Measurements from ENCODE around the gene ANXA11. TPM values are rescaled to one million over a fixed set of nuclear protein-coding genes. Genes with fewer than 3 reads are reported as not detected.
A peak's percentile ranks its signal among the peaks of the same experiment; 100 is the strongest.
"Not testable (repeated sequence)": the region's sequence is repeated elsewhere in the genome, so short reads cannot be mapped to it uniquely, and the experiment has no call there.

The ANXA11 gene
- total RNA-seq, 2 experiments from 2014 or later, result 280 to 326 TPM

DNA sequence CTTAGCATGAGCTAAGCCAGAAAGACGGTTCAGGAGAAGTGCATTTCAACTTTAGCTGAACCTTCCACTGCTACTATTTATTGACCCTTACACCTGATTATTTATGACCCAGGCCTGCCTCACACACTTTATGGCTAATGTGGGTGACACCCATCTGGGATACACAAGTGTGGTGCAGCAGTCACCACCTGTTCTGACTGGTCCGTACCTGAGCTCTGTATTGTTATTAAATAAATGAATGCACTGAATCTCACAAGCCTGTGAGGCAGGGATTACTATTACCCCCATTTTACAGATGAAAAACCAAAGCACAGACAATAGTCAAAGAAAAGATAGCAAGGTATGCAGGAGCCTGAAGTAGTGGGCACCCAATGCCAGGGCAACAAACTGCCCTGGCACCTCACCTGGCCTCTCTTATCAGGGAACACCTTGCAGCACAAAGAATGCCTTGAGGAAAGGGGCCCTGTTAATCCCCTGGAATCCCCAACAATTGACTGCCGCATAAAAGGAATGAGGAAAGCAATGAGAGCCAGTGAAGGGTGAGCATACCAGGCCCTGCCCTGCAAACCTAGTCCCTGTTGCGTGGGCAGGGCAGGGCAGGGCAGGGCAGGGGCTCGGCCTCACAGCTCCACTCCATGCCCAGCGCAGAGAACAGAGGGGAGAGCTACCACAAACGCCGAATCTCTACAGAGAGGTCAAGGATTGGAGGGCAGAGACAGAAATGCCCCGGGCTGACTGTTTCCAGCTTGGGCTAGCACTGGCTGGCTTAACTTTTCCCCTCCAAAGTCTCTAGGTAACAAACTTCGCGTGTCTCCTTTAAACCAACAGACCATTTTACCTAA, 1.3 kb downstream of the ANXA11 start:
- CTCF ChIA-PET, result interaction anchor here (1.5 to 3.3 kb wide), 4 partner anchors 13 to 60 kb away, joined by 5 to 12 read pairs (median 10); no protein-coding TSS in a partner anchor
- Mint-ChIP-seq H3K4me3 (peak overlapping the region; percentile 98), H3K4me1 (peaks cover 54% of the 10 kb centered on the region), H3K36me3 (ENCODE audit: low read depth) (peaks cover 28% of the 10 kb centered on the region), H3K27ac (peak overlapping the region; percentile 88), H3K9me3 (no peaks in the 10 kb centered on the region), H3K27me3 (no peaks in the 10 kb centered on the region)
- DNase-seq, result peak; percentile 17
- POLR2A ChIA-PET, result interaction anchor here (1.9 kb wide), 1 partner anchor 16 kb away, joined by 6 read pairs; no protein-coding TSS in a partner anchor

DNA sequence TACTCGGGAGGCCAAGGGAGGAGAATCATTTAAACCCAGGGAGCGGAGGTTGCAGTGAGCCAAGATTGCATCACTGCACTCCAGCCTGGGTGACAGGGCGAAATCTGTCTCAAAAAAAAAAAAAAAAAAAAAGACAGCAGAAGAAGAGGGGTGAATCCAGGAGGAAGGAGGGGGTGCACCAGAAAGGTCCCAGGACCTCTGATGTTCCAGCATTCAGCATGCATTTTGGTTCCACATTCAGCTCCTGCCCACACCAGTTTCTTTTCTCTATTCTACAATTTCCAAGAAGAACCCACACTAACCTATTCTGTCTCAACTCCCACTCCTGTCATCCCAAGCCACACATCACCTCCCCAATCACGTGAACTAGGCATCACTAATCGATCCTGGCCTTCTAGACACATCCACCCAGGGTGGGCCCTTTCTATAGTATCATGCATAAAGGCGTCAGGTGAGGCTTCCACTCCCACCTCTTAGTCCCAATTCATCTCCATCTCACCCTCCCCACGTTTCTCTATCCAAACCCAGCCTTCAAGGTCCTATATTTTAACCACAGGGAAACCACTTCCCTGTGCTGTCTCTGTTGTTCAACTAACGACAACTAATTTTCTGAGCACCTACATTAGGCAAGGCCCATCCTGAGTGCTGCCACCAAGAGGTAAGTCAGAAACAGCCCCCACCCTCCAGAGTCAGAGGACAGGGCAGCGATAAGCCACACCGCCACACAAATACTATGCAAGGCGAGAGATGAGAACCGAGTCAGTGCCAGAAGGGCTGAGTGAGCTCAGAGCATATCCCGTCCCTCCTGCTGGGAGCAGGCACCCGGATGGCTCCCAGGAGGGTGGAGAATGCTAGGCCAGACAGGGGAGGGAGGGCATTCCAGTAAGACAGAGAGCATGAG, 2.2 kb downstream of the ANXA11 start:
- H3K9me3 Mint-ChIP-seq, result no peaks in the 10 kb centered on the region

DNA sequence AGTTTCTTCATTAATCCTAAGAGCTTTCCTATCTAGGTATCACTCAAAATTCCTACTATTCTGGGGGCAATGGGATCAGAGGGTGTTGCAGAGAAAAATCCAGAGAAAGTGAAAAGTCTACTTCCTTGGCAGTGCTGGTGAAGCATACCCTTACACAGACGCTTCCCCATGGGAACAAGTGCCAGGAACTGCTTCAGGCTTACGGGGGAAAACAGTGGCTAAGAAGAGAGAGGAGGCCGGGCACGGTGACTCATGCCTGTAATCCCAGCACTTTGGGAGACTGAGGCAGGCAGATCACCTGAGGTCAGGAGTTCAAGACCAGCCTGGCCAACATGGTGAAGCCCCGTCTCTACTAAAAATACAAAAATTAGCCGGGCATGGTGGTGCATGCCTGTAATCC, 2.8 kb downstream of the ANXA11 start:
- Mint-ChIP-seq H3K4me3 (peak overlapping the region; percentile 98), H3K36me3 (ENCODE audit: low read depth) (peaks cover 31% of the 10 kb centered on the region), H3K4me1 (peaks cover 64% of the 10 kb centered on the region), H3K27ac (peak overlapping the region; percentile 88)
- H3K27me3 Mint-ChIP-seq, H3K9me3 Mint-ChIP-seq, DNase-seq, POLR2A ChIA-PET: not testable (repeated sequence)
- CTCF ChIA-PET, result interaction anchor here (1.2 to 3.3 kb wide), 3 partner anchors 9 to 17 kb away, joined by 3 to 12 read pairs (median 10); no protein-coding TSS in a partner anchor

More for the DNA sequence above, 2.2 kb downstream of the ANXA11 start:
- peak overlapping the region; percentile 98 for H3K4me3 Mint-ChIP-seq
- POLR2A ChIA-PET, result interaction anchor here (1.9 kb wide), 1 partner anchor 15 kb away, joined by 6 read pairs; no protein-coding TSS in a partner anchor
- H3K27ac Mint-ChIP-seq, result peak overlapping the region; percentile 88
- H3K27me3 Mint-ChIP-seq, result no peaks in the 10 kb centered on the region
- peaks cover 31% of the 10 kb centered on the region for H3K36me3 Mint-ChIP-seq (ENCODE audit: low read depth)
- peak; percentile 80 for DNase-seq
- CTCF ChIA-PET, result interaction anchor here (1.2 to 3.3 kb wide), 5 partner anchors 9 to 60 kb away, joined by 3 to 12 read pairs (median 9); no protein-coding TSS in a partner anchor
- H3K4me1 Mint-ChIP-seq, result peaks cover 58% of the 10 kb centered on the region

DNA sequence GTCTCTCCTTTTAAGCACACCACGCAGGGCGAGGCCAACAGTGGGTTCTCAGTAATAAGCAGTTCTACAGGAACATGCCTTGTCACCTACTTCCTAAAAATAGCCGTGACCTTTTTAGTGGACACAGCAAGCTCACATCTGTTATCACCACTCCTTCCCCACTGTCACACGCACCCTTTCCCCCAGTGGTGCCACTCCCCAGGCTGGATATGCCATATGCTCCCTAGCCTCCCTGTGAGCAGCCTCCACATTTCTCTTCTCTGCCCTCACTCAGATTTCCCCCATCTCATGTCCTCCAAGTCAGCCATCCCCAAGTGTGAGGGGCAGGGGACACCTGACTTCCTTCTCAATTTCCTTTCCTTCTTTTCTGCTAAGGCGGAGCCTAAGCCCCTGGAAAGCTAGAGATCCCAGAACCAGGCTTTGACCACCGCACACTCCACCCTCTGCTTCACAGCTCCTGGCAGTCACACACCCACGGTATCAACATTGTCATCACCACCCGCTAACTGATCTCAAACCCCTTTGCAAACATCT, 3.7 kb downstream of the ANXA11 start:
- Mint-ChIP-seq H3K4me1 (peaks cover 71% of the 10 kb centered on the region), H3K36me3 (ENCODE audit: low read depth) (peaks cover 31% of the 10 kb centered on the region), H3K4me3 (peak overlapping the region; percentile 50), H3K9me3 (no peaks in the 10 kb centered on the region), H3K27me3 (no peaks in the 10 kb centered on the region), H3K27ac (peak overlapping the region; percentile 88)
- ChIA-PET CTCF (interaction anchor here (0.9 to 3.3 kb wide), 4 partner anchors 8 to 16 kb away, joined by 3 to 12 read pairs (median 6); no protein-coding TSS in a partner anchor), POLR2A (no interaction called here)
- DNase-seq, result no peak

DNA sequence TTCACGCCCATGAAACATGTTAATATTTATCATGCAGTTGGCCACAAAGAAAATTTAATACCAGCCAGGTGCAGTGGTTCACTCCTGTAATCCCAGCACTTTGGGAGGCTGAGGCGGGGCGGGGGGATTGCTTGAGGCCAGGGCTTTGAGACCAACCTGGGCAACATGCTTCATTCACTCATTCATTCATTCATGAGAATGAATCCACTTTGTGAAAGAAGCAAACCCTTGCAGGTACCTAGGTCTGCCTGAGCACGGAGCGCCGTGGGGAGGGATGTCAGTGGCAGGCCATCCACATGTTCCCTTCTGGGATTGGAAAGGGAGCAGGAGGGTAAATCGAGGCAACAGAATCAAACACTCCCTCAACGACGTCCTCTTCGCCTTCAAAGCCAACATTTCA, 4.7 kb downstream of the ANXA11 start:
- CTCF ChIA-PET, result interaction anchor here (1.1 to 1.6 kb wide), 2 partner anchors 13 to 22 kb away, joined by 4 to 9 read pairs; no protein-coding TSS in a partner anchor
- Mint-ChIP-seq H3K4me3 (no peak overlapping the region), H3K27ac (no peak overlapping the region), H3K36me3 (ENCODE audit: low read depth) (peaks cover 38% of the 10 kb centered on the region), H3K27me3 (no peaks in the 10 kb centered on the region), H3K9me3 (peaks cover 3% of the 10 kb centered on the region), H3K4me1 (peaks cover 71% of the 10 kb centered on the region)
- DNase-seq, result no peak
- POLR2A ChIA-PET, result no interaction called here

- peaks cover 74% of the 10 kb centered on the region for H3K4me1 Mint-ChIP-seq
- H3K4me3 Mint-ChIP-seq, result no peak overlapping the region
- peaks cover 42% of the 10 kb centered on the region for H3K36me3 Mint-ChIP-seq (ENCODE audit: low read depth)
- ChIA-PET POLR2A (no interaction called here), CTCF (interaction anchor here (1.1 to 1.6 kb wide), 2 partner anchors 12 to 22 kb away, joined by 4 to 9 read pairs; no protein-coding TSS in a partner anchor)
- peaks cover 3% of the 10 kb centered on the region for H3K9me3 Mint-ChIP-seq
- no peak overlapping the region for H3K27ac Mint-ChIP-seq
- DNase-seq, result no peak
- no peaks in the 10 kb centered on the region for H3K27me3 Mint-ChIP-seq
Measured at GRCh38 chr10:80200259-80200658, 5.1 kb downstream of the ANXA11 start.

GRCh38 chr10:80199828-80200227, 5.5 kb downstream of the ANXA11 start:
- no peak for DNase-seq
- POLR2A ChIA-PET, result no interaction called here
- Mint-ChIP-seq H3K27ac (no peak overlapping the region), H3K4me1 (peaks cover 76% of the 10 kb centered on the region), H3K36me3 (ENCODE audit: low read depth) (peaks cover 45% of the 10 kb centered on the region), H3K27me3 (no peaks in the 10 kb centered on the region), H3K9me3 (peaks cover 3% of the 10 kb centered on the region), H3K4me3 (no peak overlapping the region)
- CTCF ChIA-PET, result interaction anchor here (0.7 to 1.6 kb wide), 3 partner anchors 12 to 46 kb away, joined by 3 to 9 read pairs (median 4); no protein-coding TSS in a partner anchor

- Mint-ChIP-seq H3K4me3 (no peak overlapping the region), H3K27me3 (no peaks in the 10 kb centered on the region), H3K27ac (peak overlapping the region; percentile 82), H3K9me3 (peaks cover 3% of the 10 kb centered on the region), H3K36me3 (ENCODE audit: low read depth) (peaks cover 46% of the 10 kb centered on the region), H3K4me1 (peaks cover 75% of the 10 kb centered on the region)
- POLR2A ChIA-PET, result no interaction called here
- DNase-seq, result no peak
- CTCF ChIA-PET, result interaction anchor here (0.6 kb wide), 1 partner anchor 11 kb away, joined by 3 read pairs; no protein-coding TSS in a partner anchor
Measured at GRCh38 chr10:80197972-80198916, 7.1 kb downstream of the ANXA11 start.

- DNase-seq, result no peak
- Mint-ChIP-seq H3K4me3 (no peak overlapping the region), H3K4me1 (peaks cover 71% of the 10 kb centered on the region), H3K27ac (peak overlapping the region; percentile 82), H3K9me3 (peaks cover 12% of the 10 kb centered on the region), H3K36me3 (ENCODE audit: low read depth) (peaks cover 48% of the 10 kb centered on the region), H3K27me3 (no peaks in the 10 kb centered on the region)
- ChIA-PET POLR2A (no interaction called here), CTCF (interaction anchor here (0.8 to 1.0 kb wide), 2 partner anchors 9 to 21 kb away, joined by 3 read pairs; partner anchors contain the start of gene ANXA11)
Measured at GRCh38 chr10:80196950-80197315, 8.4 kb downstream of the ANXA11 start.

- H3K27ac Mint-ChIP-seq, result peak overlapping the region; percentile 82
- peaks cover 48% of the 10 kb centered on the region for H3K36me3 Mint-ChIP-seq (ENCODE audit: low read depth)
- no peaks in the 10 kb centered on the region for H3K27me3 Mint-ChIP-seq
- CTCF ChIA-PET, result interaction anchor here (0.8 to 2.4 kb wide), 4 partner anchors 9 to 851 kb away, joined by 3 to 14 read pairs (median 4); partner anchors contain the start of gene ANXA11
- peak overlapping the region; percentile 17 for H3K4me3 Mint-ChIP-seq
- DNase-seq, result peak; percentile 60
- H3K4me1 Mint-ChIP-seq, result peaks cover 71% of the 10 kb centered on the region
- H3K9me3 Mint-ChIP-seq, result peaks cover 13% of the 10 kb centered on the region
- POLR2A ChIA-PET, result no interaction called here
Measured at GRCh38 chr10:80196270-80196949, 8.9 kb downstream of the ANXA11 start.

- H3K27ac Mint-ChIP-seq, result peak overlapping the region; percentile 82
- CTCF ChIA-PET, result interaction anchor here (1.4 to 2.4 kb wide), 3 partner anchors 10 to 850 kb away, joined by 4 to 14 read pairs (median 6); no protein-coding TSS in a partner anchor
- H3K36me3 Mint-ChIP-seq (ENCODE audit: low read depth), result peaks cover 41% of the 10 kb centered on the region
- H3K4me1 Mint-ChIP-seq, result peaks cover 61% of the 10 kb centered on the region
- no peaks in the 10 kb centered on the region for H3K27me3 Mint-ChIP-seq
- H3K9me3 Mint-ChIP-seq, result peaks cover 13% of the 10 kb centered on the region
- POLR2A ChIA-PET, result no interaction called here
- no peak for DNase-seq
- no peak overlapping the region for H3K4me3 Mint-ChIP-seq
Measured at GRCh38 chr10:80195046-80195574, 10.2 kb downstream of the ANXA11 start.
